IMR-90 (cell line): ENCODE results near the gene MTFR2. TPM values are rescaled to one million over a fixed set of nuclear protein-coding genes. Genes with fewer than 3 reads are reported as not detected.

Experiments
- ATAC-seq: fragments of 200-7000 bp; cut with Tn5 transposase; 2 replicates; pipeline ENCODE4 v1.9.1; 2020; ENCODE audit warnings: low read depth, mild to moderate bottlenecking, moderate library complexity
- BruUV-seq: library from RNA; stranded (reverse); fragments of 400-500 nt; replicated peaks from 2 replicates; lab custom pipeline; 2021; lab: Mats Ljungman, UMichigan
- CTCF ChIA-PET: fragments of 300-600 bp; formaldehyde crosslinking; extraction: SDS; loops from one replicate; lab custom pipeline; 2021; ENCODE audit warnings: antibody characterized with exemption; lab: Yijun Ruan, JAX
- POLR2A ChIA-PET: fragments of 300-600 bp; sonication (Branson Sonifier 250); formaldehyde crosslinking; loops from one replicate; lab custom pipeline; 2022; ENCODE audit warnings: antibody characterized with exemption; ENCODE audit not compliant: unreplicated experiment; lab: Charles Lee
- DNase-seq: peaks from one replicate; pipeline ENCODE4 v3.0.0; 2013
- H2AFZ ChIP-seq: replicated peaks from 2 replicates; pipeline ENCODE3; 2013; ENCODE audit warnings: low read length, mild to moderate bottlenecking; ENCODE audit not compliant: poor library complexity
- H2AK5ac ChIP-seq: 2 replicates; pipeline ENCODE4 v1.6.1; 2013; ENCODE audit warnings: low read depth, low read length, inconsistent platforms
- H2AK9ac ChIP-seq: replicated peaks from 2 replicates; pipeline ENCODE3; 2013; ENCODE audit warnings: mild to moderate bottlenecking, low read depth, low read length, moderate library complexity; ENCODE audit not compliant: poor library complexity
- H2BK120ac ChIP-seq: 2 replicates; pipeline ENCODE4 v1.6.1; 2013; ENCODE audit warnings: low read depth, low read length, inconsistent platforms
- H2BK15ac ChIP-seq: 3 replicates; pipeline ENCODE4 v1.6.1; 2013; ENCODE audit warnings: low read depth, low read length, inconsistent platforms
- H2BK20ac ChIP-seq: 2 replicates; pipeline ENCODE4 v1.6.1; 2013; ENCODE audit warnings: low read depth, mild to moderate bottlenecking, inconsistent platforms, low read length, moderate library complexity
- H2BK5ac ChIP-seq: 2 replicates; pipeline ENCODE4 v1.6.1; 2013; ENCODE audit warnings: mild to moderate bottlenecking, low read depth, low read length, inconsistent platforms; ENCODE audit not compliant: poor library complexity, severe bottlenecking
- H3K14ac ChIP-seq: replicated peaks from 2 replicates; pipeline ENCODE4 v1.6.1; 2013; ENCODE audit warnings: low read depth, low read length, inconsistent platforms
- H3K18ac ChIP-seq: 2 replicates; pipeline ENCODE4 v1.6.1; 2013; ENCODE audit warnings: low read depth, low read length, control low read depth
- H3K23ac ChIP-seq: 2 replicates; pipeline ENCODE4 v1.6.1; 2013; ENCODE audit warnings: low read depth, low read length, inconsistent platforms
- H3K27ac ChIP-seq: 2 replicates; pipeline ENCODE4 v1.5.1; 2013; ENCODE audit warnings: mild to moderate bottlenecking, control low read depth, low read length; ENCODE audit not compliant: insufficient read depth
- H3K27me3 ChIP-seq: 2 replicates; pipeline ENCODE4 v1.6.1; 2013; ENCODE audit warnings: low read length; ENCODE audit not compliant: control insufficient read depth, insufficient read depth
- H3K36me3 ChIP-seq: 2 replicates; pipeline ENCODE4 v1.6.1; 2013; ENCODE audit warnings: low read length, mixed read lengths; ENCODE audit not compliant: control insufficient read depth, insufficient read depth
- H3K4ac ChIP-seq: 2 replicates; pipeline ENCODE4 v1.6.1; 2013; ENCODE audit warnings: low read depth, low read length, inconsistent platforms
- H3K4me1 ChIP-seq: 2 replicates; pipeline ENCODE4 v1.6.1; 2013; ENCODE audit warnings: low read length, mixed read lengths; ENCODE audit not compliant: control insufficient read depth, insufficient read depth
- H3K4me2 ChIP-seq: 2 replicates; pipeline ENCODE4 v1.6.1; 2013; ENCODE audit warnings: low read depth, mild to moderate bottlenecking, control low read depth, low read length, moderate library complexity
- H3K4me3 ChIP-seq: 2 replicates; pipeline ENCODE4 v1.5.1; 2013; ENCODE audit warnings: low read depth, mild to moderate bottlenecking, control low read depth, low read length, moderate library complexity; ENCODE audit not compliant: insufficient read depth
- H3K56ac ChIP-seq: 2 replicates; pipeline ENCODE4 v1.6.1; 2013; ENCODE audit warnings: low read length, inconsistent platforms; ENCODE audit not compliant: insufficient read depth; ENCODE audit errors: extremely low read depth
- H3K79me1 ChIP-seq, 2 experiments: 2 replicates each; pipeline ENCODE4 v1.6.1; 2013; ENCODE audit warnings: low read length in 2 of 2, inconsistent platforms in 1 of 2, low read depth in 1 of 2
- H3K9ac ChIP-seq: 2 replicates; pipeline ENCODE4 v1.6.1; 2013; ENCODE audit warnings: low read depth, low read length, control low read depth
- H3K9me1 ChIP-seq: 2 replicates; pipeline ENCODE4 v1.6.1; 2013; ENCODE audit warnings: low read length, inconsistent platforms; ENCODE audit not compliant: insufficient read depth
- H3K9me3 ChIP-seq: 2 replicates; pipeline ENCODE4 v1.6.1; 2013; ENCODE audit warnings: low read length; ENCODE audit not compliant: control insufficient read depth, insufficient read depth
- H4K20me1 ChIP-seq: 2 replicates; pipeline ENCODE4 v1.6.1; 2013; ENCODE audit warnings: low read length, inconsistent platforms; ENCODE audit not compliant: insufficient read depth
- H4K5ac ChIP-seq: 2 replicates; pipeline ENCODE4 v1.6.1; 2013; ENCODE audit warnings: mild to moderate bottlenecking, low read depth, low read length, control low read depth
- H4K8ac ChIP-seq, 2 experiments: 2 replicates each; pipeline ENCODE4 v1.6.1; 2013; ENCODE audit warnings: low read depth in 2 of 2, low read length in 2 of 2, control low read depth in 1 of 2, inconsistent platforms in 1 of 2
- H4K91ac ChIP-seq: 2 replicates; pipeline ENCODE4 v1.6.1; 2013; ENCODE audit warnings: low read depth, low read length, inconsistent platforms; ENCODE audit not compliant: insufficient read depth
- BHLHE40 ChIP-seq: fragments of 150-350 bp; IDR thresholded peaks from 2 replicates; pipeline ENCODE4 v1.6.1; 2016; ENCODE audit warnings: mild to moderate bottlenecking, low read depth, low read length
- CEBPB ChIP-seq: IDR thresholded peaks from 2 replicates; pipeline ENCODE4 v1.6.1; 2012; ENCODE audit warnings: low read depth, low read length, improper control_type of control experiment
- CTCF ChIP-seq: conservative IDR thresholded peaks from 2 replicates; pipeline ENCODE4 v1.5.1; 2012; ENCODE audit warnings: mild to moderate bottlenecking, low read depth, low read length, improper control_type of control experiment
- ELK1 ChIP-seq: fragments of 150-350 bp; IDR thresholded peaks from 2 replicates; pipeline ENCODE4 v1.6.1; 2016; ENCODE audit warnings: low read depth, mild to moderate bottlenecking, low read length, moderate library complexity, borderline replicate concordance
- FOS ChIP-seq: fragments of 150-350 bp; IDR thresholded peaks from 2 replicates; pipeline ENCODE4 v1.6.1; 2016; ENCODE audit warnings: low read depth, low read length
- MAFK ChIP-seq: IDR thresholded peaks from 2 replicates; pipeline ENCODE4 v1.6.1; 2012; ENCODE audit warnings: low read depth, low read length, improper control_type of control experiment
- MAZ ChIP-seq: IDR thresholded peaks from 2 replicates; pipeline ENCODE4 v1.6.1; 2012; ENCODE audit warnings: low read depth, mild to moderate bottlenecking, low read length, improper control_type of control experiment, moderate library complexity, borderline replicate concordance
- MXI1 ChIP-seq: IDR thresholded peaks from 2 replicates; pipeline ENCODE4 v1.6.1; 2012; ENCODE audit warnings: low read depth, mild to moderate bottlenecking, low read length, moderate library complexity, borderline replicate concordance
- POLR2A ChIP-seq: IDR thresholded peaks from 2 replicates; pipeline ENCODE4 v1.6.1; 2012; ENCODE audit warnings: mild to moderate bottlenecking, low read depth, low read length
- RAD21 ChIP-seq: IDR thresholded peaks from 2 replicates; pipeline ENCODE4 v1.6.1; 2012; ENCODE audit warnings: low read length, improper control_type of control experiment
- RFX5 ChIP-seq: IDR thresholded peaks from 2 replicates; pipeline ENCODE4 v1.8.0; 2012; ENCODE audit warnings: low read depth, mild to moderate bottlenecking, low read length, moderate library complexity
- USF2 ChIP-seq: fragments of 150-350 bp; IDR thresholded peaks from 2 replicates; pipeline ENCODE4 v1.6.1; 2017; ENCODE audit warnings: mild to moderate bottlenecking, antibody characterized with exemption, low read length, low read depth
- dilution Hi-C: fragments of 300-500 bp; cut with HindIII; formaldehyde crosslinking; loops from one replicate; pipeline ENCODE4 v1.14.3; 2018; ENCODE audit warnings: low sequenced_read_pairs; ENCODE audit not compliant: unreplicated experiment
- in situ Hi-C: fragments of 300-500 bp; cut with MboI; formaldehyde crosslinking; loops from 3 replicates; pipeline ENCODE4 v1.14.3; 2019; ENCODE audit warnings: low sequenced_read_pairs, inconsistent platforms, mixed read lengths
- intact Hi-C: fragments of 100-400 bp; cut with micrococcal nuclease; formaldehyde crosslinking; loops from 2 replicates; pipeline ENCODE4 v1.10.0; 2022
- polyA plus RNA-seq, 3 experiments: library from polyadenylated mRNA; depleted of rRNA; stranded (reverse); fragments of >200 nt; gene quantifications; 2 replicates each; pipeline ENCODE4 v1.2.3, GENCODE V29; 2012; ENCODE audit warnings: low replicate concordance in 1 of 3
- total RNA-seq: library from RNA; depleted of rRNA; stranded (reverse); fragments of >200 nt; gene quantifications from 2 replicates; pipeline ENCODE4 v1.2.3, GENCODE V29; 2012

The MTFR2 gene
- total and polyA plus RNA-seq, 2 of the 4 experiments (the other 2 are of a cell fraction) = 0.72 to 7.2 TPM

GRCh38 chr6:136254851-136255466 is 4.8 kb upstream of the MTFR2 start:
- H3K14ac ChIP-seq = no peak overlapping the region
- no peak overlapping the region for H3K9ac ChIP-seq
- no peaks in the 10 kb centered on the region for H3K4me1 ChIP-seq
- H4K8ac ChIP-seq = no peak overlapping the region
- H3K27ac ChIP-seq = no peak overlapping the region
- dilution Hi-C loops (no loop called here), intact Hi-C loops (loop anchor here (5.0 kb wide), 1 partner anchor 292 kb away; no protein-coding TSS in a partner anchor), in situ Hi-C loops (no loop called here)
- TF ChIP-seq USF2 = no peak
- TF ChIP-seq POLR2A = no peak; the same call in 1 of the 2 replicates
- TF ChIP-seq FOS = no peak
- TF ChIP-seq CTCF = no peak
- no peak for TF ChIP-seq RAD21
- TF ChIP-seq CEBPB = no peak
- TF ChIP-seq MAFK = no peak
- TF ChIP-seq BHLHE40 = no peak
- TF ChIP-seq ELK1 = no peak
- TF ChIP-seq MXI1 = no peak
- no peak for TF ChIP-seq RFX5
- TF ChIP-seq MAZ = no peak
- H4K5ac ChIP-seq = no peak overlapping the region
- H2AFZ ChIP-seq = no peak overlapping the region
- H2AK5ac ChIP-seq = no peak overlapping the region
- no peak overlapping the region for H3K4ac ChIP-seq
- ATAC-seq = no peak
- H3K9me3 ChIP-seq = no peaks in the 10 kb centered on the region
- BruUV-seq = no TSS peak
- peaks cover 2% of the 10 kb centered on the region; the same call in 1 of the 2 replicates for H3K36me3 ChIP-seq
- no peak overlapping the region for H4K91ac ChIP-seq
- no peaks in the 10 kb centered on the region for H4K20me1 ChIP-seq
- H2BK120ac ChIP-seq = no peak overlapping the region
- ChIA-PET POLR2A (no interaction called here), CTCF (no interaction called here)
- no peak overlapping the region for H3K18ac ChIP-seq
- no peak overlapping the region for H2BK20ac ChIP-seq
- no peak overlapping the region for H3K56ac ChIP-seq
- H3K4me2 ChIP-seq = no peak overlapping the region
- H3K79me1 ChIP-seq = peaks cover 2 to 3% of the 10 kb centered on the region in 2 experiments; a peak in 1 of 4 replicates
- H3K9me1 ChIP-seq = no peaks in the 10 kb centered on the region
- no peak overlapping the region for H3K4me3 ChIP-seq
- H3K23ac ChIP-seq = no peak overlapping the region
- no peak overlapping the region for H2AK9ac ChIP-seq
- no peak overlapping the region for H2BK5ac ChIP-seq
- H3K27me3 ChIP-seq = no peaks in the 10 kb centered on the region
- H2BK15ac ChIP-seq = no peak overlapping the region
- no peak for DNase-seq
